HG03175 (cell line): ENCODE data around the gene SYCE1.
"Not testable (repeated sequence)": the region's sequence is repeated elsewhere in the genome, so short reads cannot be mapped to it uniquely, and the experiment has no call there.

Experiments
- ATAC-seq: cut with Tn5 transposase; IDR thresholded peaks from one replicate; pipeline ENCODE4 v1.9.1; 2021; ENCODE audit warnings: mild to moderate bottlenecking, moderate library complexity; ENCODE audit not compliant: unreplicated experiment

Gene SYCE1

GRCh38 chr10:133559216-133559615, 6.2 kb downstream of the SYCE1 start:
- ATAC-seq = no peak

- ATAC-seq = no peak
Observed at GRCh38 chr10:133557381-133557780, 8.0 kb downstream of the SYCE1 start.

- no peak for ATAC-seq
Observed at GRCh38 chr10:133555521-133555920, 9.9 kb downstream of the SYCE1 start.

- ATAC-seq = no peak
Observed at GRCh38 chr10:133554600-133554999, 10.8 kb downstream of the SYCE1 start.

- ATAC-seq = no peak
Observed at GRCh38 chr10:133544506-133544905, 20.9 kb downstream of the SYCE1 start.

- not testable (repeated sequence) for ATAC-seq
Observed at GRCh38 chr10:133541441-133541975, 23.9 kb downstream of the SYCE1 start.

- ATAC-seq = no peak
Observed at GRCh38 chr10:133537546-133538545, 27.5 kb downstream of the SYCE1 start.

- no peak for ATAC-seq
Observed at GRCh38 chr10:133536198-133536597, 29.2 kb downstream of the SYCE1 start.

- ATAC-seq = no peak
Observed at GRCh38 chr10:133534417-133534816, 31.0 kb downstream of the SYCE1 start.

GRCh38 chr10:133532871-133533270, 32.5 kb downstream of the SYCE1 start:
- ATAC-seq = no peak

- no peak for ATAC-seq
Observed at GRCh38 chr10:133530506-133530905, 34.9 kb downstream of the SYCE1 start.

GRCh38 chr10:133529576-133529946, 35.8 kb downstream of the SYCE1 start:
- no peak for ATAC-seq

- no peak for ATAC-seq
Observed at GRCh38 chr10:133528845-133529575, 36.4 kb downstream of the SYCE1 start.

GRCh38 chr10:133528296-133528844, 37.0 kb downstream of the SYCE1 start:
- ATAC-seq = no peak

GRCh38 chr10:133527771-133528271, 37.6 kb downstream of the SYCE1 start:
- ATAC-seq = no peak

GRCh38 chr10:133526957-133527588, 38.3 kb downstream of the SYCE1 start, which contains the start of gene CYP2E1:
CYP2E1 (plus strand) TSS chr10:133527363; CDS start chr10:133527396, 33 bp downstream.
- no peak for ATAC-seq

GRCh38 chr10:133525444-133525843, 39.9 kb downstream of the SYCE1 start:
- no peak for ATAC-seq

GRCh38 chr10:133523631-133524203, 41.7 kb downstream of the SYCE1 start:
- ATAC-seq = no peak

- peak; percentile 97 for ATAC-seq
Observed at GRCh38 chr10:133520193-133520738, 45.1 kb downstream of the SYCE1 start.

- not testable (repeated sequence) for ATAC-seq
Observed at GRCh38 chr10:133518517-133518916, 46.9 kb downstream of the SYCE1 start.
